Measurements from ENCODE around the gene TFEB. TPM values are rescaled to one million over a fixed set of nuclear protein-coding genes. Genes with fewer than 3 reads are reported as not detected.

Gene TFEB
- polyA plus RNA-seq, 4 donors, result 11.5 to 153 (median 27.1) TPM

DNA sequence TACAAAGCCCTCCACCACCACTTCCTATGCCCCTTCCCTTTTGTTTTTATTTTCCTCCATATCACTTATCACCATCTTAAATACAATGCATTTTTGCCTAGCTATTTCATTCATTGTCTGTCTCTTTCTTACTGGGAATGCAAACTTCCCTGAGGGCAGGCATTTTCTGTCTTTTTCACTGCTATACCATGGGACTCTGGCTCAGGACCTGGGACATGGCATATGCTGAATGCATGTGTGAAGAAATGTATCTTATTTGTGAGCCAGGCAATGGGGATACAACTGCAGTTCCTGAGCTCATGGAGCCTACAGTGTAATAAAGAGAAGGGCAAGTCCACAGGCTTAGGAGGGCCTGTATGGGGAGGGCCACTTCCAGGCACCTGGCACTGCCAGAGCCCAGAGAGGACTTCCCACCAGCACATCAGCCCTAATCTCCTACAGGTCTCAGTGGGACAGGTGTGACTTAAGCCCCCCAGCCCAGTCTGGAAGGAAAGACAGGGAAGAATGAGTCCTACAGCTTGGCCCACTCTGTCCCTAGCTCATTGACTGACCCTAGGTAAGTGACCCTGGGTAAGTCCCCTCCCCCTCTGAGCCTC, 43.2 kb downstream of the TFEB start:
- no peak overlapping the region for H3K4me3 ChIP-seq (ENCODE audit: low read depth in 1 of 3, low read length in 3 of 3)
- peaks cover 0 to 83% (median 3%) of the 10 kb centered on the region in 3 donors for H3K36me3 ChIP-seq (ENCODE audit: control insufficient read depth in 3 of 3, insufficient read depth in 2 of 3, low read depth in 1 of 3, low read length in 3 of 3)
- peaks cover 0 to 4% (median 0%) of the 10 kb centered on the region in 3 donors for H3K4me1 ChIP-seq (ENCODE audit: control insufficient read depth in 3 of 3, insufficient read depth in 2 of 3, low read depth in 1 of 3, low read length in 2 of 3)
- DNase-seq (no peak), FAIRE-seq (no peak)
- H3K27ac ChIP-seq (ENCODE audit: low read depth in 1 of 3, low read length in 2 of 3), result no peak overlapping the region
- no peaks in the 10 kb centered on the region for H3K27me3 ChIP-seq (ENCODE audit: control insufficient read depth in 3 of 3, insufficient read depth in 3 of 3, low read length in 3 of 3)
- H3K9me3 ChIP-seq (ENCODE audit: control insufficient read depth in 2 of 2, insufficient read depth in 1 of 2, low read depth in 1 of 2, low read length in 1 of 2), result no peaks in the 10 kb centered on the region

DNA sequence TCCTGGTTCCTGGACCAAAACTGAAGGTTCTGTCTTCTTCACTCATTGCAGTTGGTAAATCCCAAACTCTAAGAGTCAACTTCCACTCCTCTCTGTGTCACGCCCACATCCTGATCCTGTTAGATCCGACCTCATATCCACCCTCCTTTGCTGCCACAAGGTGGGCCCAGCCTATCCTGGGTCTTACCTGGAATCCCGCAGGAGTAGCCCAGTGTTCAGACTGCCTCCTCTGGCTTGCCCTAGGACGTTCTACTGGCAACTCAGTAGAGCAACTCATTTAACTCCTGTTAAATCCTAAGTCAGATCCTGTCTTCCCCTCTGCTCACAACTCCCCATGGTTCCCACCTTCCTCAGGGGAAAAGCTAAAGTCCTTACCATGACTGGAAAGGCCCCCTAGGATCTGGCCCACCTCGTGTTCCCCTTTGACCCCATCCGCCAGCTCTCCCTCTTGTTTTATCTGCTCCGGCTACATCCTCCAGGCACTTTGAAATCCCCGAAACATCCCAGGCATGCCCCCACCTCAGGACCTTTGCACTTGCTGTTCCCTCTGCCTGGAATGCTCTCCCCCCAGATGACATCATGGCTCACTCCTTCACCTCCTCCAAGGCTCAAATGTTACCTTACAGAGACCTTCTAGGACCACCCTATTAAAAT, 43.9 kb downstream of the TFEB start:
- FAIRE-seq (no peak), DNase-seq (no peak)
- no peaks in the 10 kb centered on the region for H3K27me3 ChIP-seq (ENCODE audit: control insufficient read depth in 3 of 3, insufficient read depth in 3 of 3, low read length in 3 of 3)
- H3K4me3 ChIP-seq (ENCODE audit: low read depth in 1 of 3, low read length in 3 of 3), result no peak overlapping the region
- 85 to 88% (median 88%) methylated on average over 8 of the region's 8 CpGs for WGBS, 3 donors
- H3K36me3 ChIP-seq (ENCODE audit: control insufficient read depth in 3 of 3, insufficient read depth in 2 of 3, low read depth in 1 of 3, low read length in 3 of 3), result peaks cover 0 to 89% (median 3%) of the 10 kb centered on the region in 3 donors
- H3K4me1 ChIP-seq (ENCODE audit: control insufficient read depth in 3 of 3, insufficient read depth in 2 of 3, low read depth in 1 of 3, low read length in 2 of 3), result peaks cover 0 to 4% (median 0%) of the 10 kb centered on the region in 3 donors
- H3K27ac ChIP-seq (ENCODE audit: low read depth in 1 of 3, low read length in 2 of 3), result no peak overlapping the region
- no peaks in the 10 kb centered on the region for H3K9me3 ChIP-seq (ENCODE audit: control insufficient read depth in 2 of 2, insufficient read depth in 1 of 2, low read depth in 1 of 2, low read length in 1 of 2)

DNA sequence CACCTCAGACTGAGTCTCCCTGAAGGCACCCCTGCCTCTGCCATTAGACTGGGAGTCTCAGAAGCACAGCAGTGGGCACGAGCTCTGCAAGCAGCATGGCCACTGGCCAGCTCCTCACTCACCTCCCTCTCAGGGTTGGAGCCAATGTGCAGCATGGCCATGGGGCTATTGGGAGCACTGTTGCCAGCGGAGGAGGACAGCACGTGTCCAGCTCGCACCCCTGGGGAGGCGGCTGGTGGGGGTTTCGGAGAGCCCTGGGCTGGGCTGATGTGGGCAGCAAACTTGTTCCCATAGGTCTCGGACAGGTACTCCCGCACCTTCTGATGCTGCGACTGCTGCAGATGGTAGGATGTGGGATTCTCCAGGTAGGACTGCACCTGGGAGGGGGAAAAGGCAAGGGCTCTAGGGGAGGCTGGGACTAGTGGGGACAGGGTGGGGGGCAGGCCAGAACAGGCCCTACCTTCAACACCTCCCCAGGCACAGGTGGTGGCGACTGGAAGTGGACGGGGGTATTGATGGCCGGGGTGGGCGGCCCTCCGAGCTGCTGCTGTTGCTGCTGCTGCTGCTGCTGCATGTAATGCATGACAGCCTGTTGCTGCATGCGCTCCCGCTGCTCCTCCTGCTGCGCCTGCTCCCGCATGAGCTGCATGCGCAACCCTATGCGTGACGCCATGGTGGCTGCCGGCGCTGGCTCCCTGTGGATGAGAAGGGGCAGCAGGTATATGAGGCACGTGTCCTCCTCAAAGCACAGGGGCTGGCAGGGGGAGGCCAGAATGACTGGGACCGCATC, 44.7 kb downstream of the TFEB start:
- no peak overlapping the region for H3K27ac ChIP-seq (ENCODE audit: low read depth in 1 of 3, low read length in 2 of 3)
- no peak for DNase-seq
- peaks cover 0 to 93% (median 3%) of the 10 kb centered on the region in 3 donors for H3K36me3 ChIP-seq (ENCODE audit: control insufficient read depth in 3 of 3, insufficient read depth in 2 of 3, low read depth in 1 of 3, low read length in 3 of 3)
- H3K4me3 ChIP-seq (ENCODE audit: low read depth in 1 of 3, low read length in 3 of 3), result no peak overlapping the region
- no peaks in the 10 kb centered on the region for H3K9me3 ChIP-seq (ENCODE audit: control insufficient read depth in 2 of 2, insufficient read depth in 1 of 2, low read depth in 1 of 2, low read length in 1 of 2)
- H3K27me3 ChIP-seq (ENCODE audit: control insufficient read depth in 3 of 3, insufficient read depth in 3 of 3, low read length in 3 of 3), result no peaks in the 10 kb centered on the region
- 96 to 98% (median 96%) methylated on average over 23 to 25 of the region's 25 CpGs for WGBS, 3 donors
- FAIRE-seq, result no peak
- peaks cover 0 to 4% (median 0%) of the 10 kb centered on the region in 3 donors for H3K4me1 ChIP-seq (ENCODE audit: control insufficient read depth in 3 of 3, insufficient read depth in 2 of 3, low read depth in 1 of 3, low read length in 2 of 3)

GRCh38 chr6:41689171-41690008, 46.0 kb downstream of the TFEB start:
- H3K27ac ChIP-seq (ENCODE audit: low read depth in 1 of 3, low read length in 2 of 3), result no peak overlapping the region
- no peaks in the 10 kb centered on the region for H3K27me3 ChIP-seq (ENCODE audit: control insufficient read depth in 3 of 3, insufficient read depth in 3 of 3, low read length in 3 of 3)
- FAIRE-seq, result no peak
- no peak for DNase-seq
- no peaks in the 10 kb centered on the region for H3K9me3 ChIP-seq (ENCODE audit: control insufficient read depth in 2 of 2, insufficient read depth in 1 of 2, low read depth in 1 of 2, low read length in 1 of 2)
- peaks cover 2 to 92% (median 3%) of the 10 kb centered on the region in 3 donors for H3K36me3 ChIP-seq (ENCODE audit: control insufficient read depth in 3 of 3, insufficient read depth in 2 of 3, low read depth in 1 of 3, low read length in 3 of 3)
- H3K4me3 ChIP-seq (ENCODE audit: low read depth in 1 of 3, low read length in 3 of 3), result no peak overlapping the region
- peaks cover 0 to 4% (median 0%) of the 10 kb centered on the region in 3 donors for H3K4me1 ChIP-seq (ENCODE audit: control insufficient read depth in 3 of 3, insufficient read depth in 2 of 3, low read depth in 1 of 3, low read length in 2 of 3)
- WGBS, 3 donors, result 73 to 80% (median 77%) methylated on average over 9 of the region's 9 CpGs

DNA sequence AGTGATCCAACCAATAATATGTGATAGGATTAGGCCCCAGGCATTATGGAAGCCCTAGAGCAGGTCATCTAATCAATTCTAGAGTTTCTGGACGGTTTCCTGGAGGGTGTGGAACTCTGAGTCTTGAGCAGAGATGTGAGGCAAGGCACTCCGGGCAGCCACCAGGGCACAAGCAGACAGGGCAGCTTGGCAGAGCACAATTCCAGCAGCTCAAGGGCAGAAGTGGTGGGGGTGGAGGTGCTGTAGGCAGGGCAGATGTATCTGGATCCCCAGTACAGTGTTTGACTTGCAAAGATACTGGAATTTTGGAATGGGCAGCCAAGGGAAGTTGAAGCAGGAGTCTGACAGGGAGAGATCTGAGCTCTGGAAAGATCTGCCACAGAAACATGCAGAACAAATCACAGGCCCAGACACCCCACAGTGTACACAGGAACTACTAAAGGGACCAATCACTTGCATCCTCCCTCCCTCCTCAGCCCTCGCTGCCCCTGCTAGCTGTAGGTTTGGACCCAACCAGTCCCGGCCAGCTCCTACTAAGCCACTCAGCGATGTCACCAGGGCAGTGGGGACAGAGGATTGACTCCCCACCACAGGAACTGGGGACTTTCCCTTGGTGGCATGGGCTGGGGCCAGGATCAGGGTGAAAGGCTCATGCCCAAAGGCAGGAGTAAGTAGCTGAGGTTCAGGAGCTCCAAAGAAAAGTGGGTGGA, 47.0 kb downstream of the TFEB start:
- Histone ChIP-seq H3K36me3 (ENCODE audit: control insufficient read depth in 3 of 3, insufficient read depth in 2 of 3, low read depth in 1 of 3, low read length in 3 of 3) (peaks cover 2 to 92% (median 3%) of the 10 kb centered on the region in 3 donors), H3K27ac (ENCODE audit: low read depth in 1 of 3, low read length in 2 of 3) (no peak overlapping the region), H3K4me3 (ENCODE audit: low read depth in 1 of 3, low read length in 3 of 3) (no peak overlapping the region), H3K4me1 (ENCODE audit: control insufficient read depth in 3 of 3, insufficient read depth in 2 of 3, low read depth in 1 of 3, low read length in 2 of 3) (peaks cover 0 to 5% (median 0%) of the 10 kb centered on the region in 3 donors), H3K27me3 (ENCODE audit: control insufficient read depth in 3 of 3, insufficient read depth in 3 of 3, low read length in 3 of 3) (no peaks in the 10 kb centered on the region), H3K9me3 (ENCODE audit: control insufficient read depth in 2 of 2, insufficient read depth in 1 of 2, low read depth in 1 of 2, low read length in 1 of 2) (no peaks in the 10 kb centered on the region)
- FAIRE-seq (no peak), DNase-seq (no peak)
- 65 to 80% (median 75%) methylated on average over 5 of the region's 5 CpGs for WGBS, 3 donors

DNA sequence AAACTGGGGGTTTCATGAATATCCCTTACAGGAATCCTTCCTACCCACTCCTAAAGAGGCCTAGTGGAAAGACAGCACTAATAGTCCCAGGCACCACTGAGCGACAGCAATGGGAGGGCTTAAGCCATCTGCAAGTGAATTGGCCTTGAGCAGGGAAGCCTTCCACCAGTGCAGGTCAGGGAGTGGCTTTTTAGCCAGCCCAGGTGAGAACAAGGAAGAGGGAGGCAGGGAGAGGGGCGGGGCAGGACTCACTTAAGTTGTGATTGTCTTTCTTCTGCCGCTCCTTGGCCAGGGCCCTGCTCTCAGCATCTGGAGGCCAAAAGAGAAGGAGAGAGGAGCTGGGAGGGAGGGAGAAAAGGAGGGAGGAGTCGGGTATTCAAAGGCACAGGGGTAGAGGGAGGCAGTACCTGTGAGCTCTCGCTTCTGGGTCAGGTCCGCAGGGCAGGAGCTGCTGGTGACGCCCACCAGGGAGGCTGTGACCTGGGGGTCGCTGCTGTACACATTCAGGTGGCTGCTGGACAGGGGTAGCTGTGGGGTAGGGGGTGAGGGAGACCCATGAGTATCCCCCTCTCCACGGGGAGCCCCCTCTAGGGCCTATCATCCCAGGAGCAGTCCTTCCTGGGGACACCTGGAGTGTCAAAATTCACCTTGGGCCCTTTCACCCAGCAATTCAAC, 47.8 kb downstream of the TFEB start:
- DNase-seq, result peak in 1 of 2 donors; percentile 65
- Histone ChIP-seq H3K4me1 (ENCODE audit: control insufficient read depth in 3 of 3, insufficient read depth in 2 of 3, low read depth in 1 of 3, low read length in 2 of 3) (peaks cover 0 to 12% (median 0%) of the 10 kb centered on the region in 3 donors), H3K36me3 (ENCODE audit: control insufficient read depth in 3 of 3, insufficient read depth in 2 of 3, low read depth in 1 of 3, low read length in 3 of 3) (peaks cover 2 to 86% (median 3%) of the 10 kb centered on the region in 3 donors), H3K27me3 (ENCODE audit: control insufficient read depth in 3 of 3, insufficient read depth in 3 of 3, low read length in 3 of 3) (no peaks in the 10 kb centered on the region), H3K27ac (ENCODE audit: low read depth in 1 of 3, low read length in 2 of 3) (no peak overlapping the region), H3K4me3 (ENCODE audit: low read depth in 1 of 3, low read length in 3 of 3) (no peak overlapping the region), H3K9me3 (ENCODE audit: control insufficient read depth in 2 of 2, insufficient read depth in 1 of 2, low read depth in 1 of 2, low read length in 1 of 2) (no peaks in the 10 kb centered on the region)
- no peak for FAIRE-seq
- WGBS, 3 donors, result 38 to 68% (median 53%) methylated on average over 7 to 9 of the region's 9 CpGs

- H3K4me1 ChIP-seq (ENCODE audit: control insufficient read depth in 3 of 3, insufficient read depth in 2 of 3, low read depth in 1 of 3, low read length in 2 of 3), result peaks cover 0 to 20% (median 2%) of the 10 kb centered on the region in 3 donors
- no peak overlapping the region for H3K27ac ChIP-seq (ENCODE audit: low read depth in 1 of 3, low read length in 2 of 3)
- H3K4me3 ChIP-seq (ENCODE audit: low read depth in 1 of 3, low read length in 3 of 3), result no peak overlapping the region
- H3K27me3 ChIP-seq (ENCODE audit: control insufficient read depth in 3 of 3, insufficient read depth in 3 of 3, low read length in 3 of 3), result no peaks in the 10 kb centered on the region
- peaks cover 2 to 70% (median 3%) of the 10 kb centered on the region in 3 donors for H3K36me3 ChIP-seq (ENCODE audit: control insufficient read depth in 3 of 3, insufficient read depth in 2 of 3, low read depth in 1 of 3, low read length in 3 of 3)
- FAIRE-seq (no peak), DNase-seq (no peak)
- 95 to 98% (median 97%) methylated on average over 7 of the region's 7 CpGs for WGBS, 3 donors
- H3K9me3 ChIP-seq (ENCODE audit: control insufficient read depth in 2 of 2, insufficient read depth in 1 of 2, low read depth in 1 of 2, low read length in 1 of 2), result no peaks in the 10 kb centered on the region
These were observed 49.6 kb downstream of the TFEB start for GRCh38 chr6:41685641-41686380.
